IPS-18c (cell line): ENCODE results near the gene TCF7L2.

ENCODE experiments used
- H3K4me3 ChIP-seq: 2 replicates; pipeline ENCODE4 v1.7.0; 2013; ENCODE audit warnings: low read depth, mild to moderate bottlenecking, low read length, moderate library complexity; ENCODE audit not compliant: insufficient read depth
- H3K9me3 ChIP-seq: one replicate; pipeline ENCODE4 v1.6.1; 2013; ENCODE audit warnings: mild to moderate bottlenecking, low read length, moderate library complexity; ENCODE audit not compliant: control insufficient read depth, insufficient read depth

Gene TCF7L2

GRCh38 chr10:113169853-113170460, 219.9 kb downstream of the TCF7L2 start:
- Histone ChIP-seq H3K9me3 (no peaks in the 10 kb centered on the region), H3K4me3 (no peak overlapping the region)

- Histone ChIP-seq H3K9me3 (no peaks in the 10 kb centered on the region), H3K4me3 (no peak overlapping the region)
Observed at GRCh38 chr10:113171662-113172061, 221.6 kb downstream of the TCF7L2 start.

GRCh38 chr10:113175176-113175575, 225.1 kb downstream of the TCF7L2 start:
- Histone ChIP-seq H3K4me3 (no peak overlapping the region), H3K9me3 (no peaks in the 10 kb centered on the region)

- no peak overlapping the region for H3K4me3 ChIP-seq
- H3K9me3 ChIP-seq, result no peaks in the 10 kb centered on the region
Observed at GRCh38 chr10:113175756-113176651, 226.0 kb downstream of the TCF7L2 start.

GRCh38 chr10:113176652-113177155, 226.7 kb downstream of the TCF7L2 start:
- H3K4me3 ChIP-seq, result no peak overlapping the region

GRCh38 chr10:113177156-113177935, 227.3 kb downstream of the TCF7L2 start:
- H3K4me3 ChIP-seq, result no peak overlapping the region
- no peaks in the 10 kb centered on the region for H3K9me3 ChIP-seq

More at GRCh38 chr10:113176652-113177155, 226.7 kb downstream of the TCF7L2 start:
- no peaks in the 10 kb centered on the region for H3K9me3 ChIP-seq

GRCh38 chr10:113177936-113178335, 227.9 kb downstream of the TCF7L2 start:
- no peak overlapping the region for H3K4me3 ChIP-seq

GRCh38 chr10:113178771-113179170, 228.7 kb downstream of the TCF7L2 start:
- H3K4me3 ChIP-seq, result no peak overlapping the region; the same call in 1 of the 2 replicates
- no peaks in the 10 kb centered on the region for H3K9me3 ChIP-seq

More at GRCh38 chr10:113177936-113178335, 227.9 kb downstream of the TCF7L2 start:
- no peaks in the 10 kb centered on the region for H3K9me3 ChIP-seq

GRCh38 chr10:113179265-113179664, 229.2 kb downstream of the TCF7L2 start:
- Histone ChIP-seq H3K4me3 (no peak overlapping the region), H3K9me3 (no peaks in the 10 kb centered on the region)

GRCh38 chr10:113179966-113180365, 229.9 kb downstream of the TCF7L2 start:
- Histone ChIP-seq H3K9me3 (no peaks in the 10 kb centered on the region), H3K4me3 (no peak overlapping the region)

- Histone ChIP-seq H3K4me3 (no peak overlapping the region), H3K9me3 (no peaks in the 10 kb centered on the region)
Observed at GRCh38 chr10:113180401-113181154, 230.5 kb downstream of the TCF7L2 start.

GRCh38 chr10:113182154-113182553, 232.1 kb downstream of the TCF7L2 start:
- Histone ChIP-seq H3K9me3 (no peaks in the 10 kb centered on the region), H3K4me3 (no peak overlapping the region)

- H3K9me3 ChIP-seq, result no peaks in the 10 kb centered on the region
- no peak overlapping the region for H3K4me3 ChIP-seq
Observed at GRCh38 chr10:113183573-113183972, 233.5 kb downstream of the TCF7L2 start.

- no peak overlapping the region for H3K4me3 ChIP-seq
- H3K9me3 ChIP-seq, result no peaks in the 10 kb centered on the region
Observed at GRCh38 chr10:113187063-113187777, 237.2 kb downstream of the TCF7L2 start.

- H3K4me3 ChIP-seq, result no peak overlapping the region
- peaks cover 2% of the 10 kb centered on the region for H3K9me3 ChIP-seq
Observed at GRCh38 chr10:113199459-113199858, 249.4 kb downstream of the TCF7L2 start.

- no peak overlapping the region for H3K4me3 ChIP-seq
- H3K9me3 ChIP-seq, result peaks cover 2% of the 10 kb centered on the region
Observed at GRCh38 chr10:113202011-113202410, 252.0 kb downstream of the TCF7L2 start.
